T-helper 1 cell treated with Interleukin-12 subunit alpha and Interleukin-12 subunit beta and Interleukin-4 antibody, amounts not matched to agents 30 ng/mL and 1 ng/mL, for 36 hours (primary cell): ENCODE results near the gene CEACAM21. TPM values are rescaled to one million over a fixed set of nuclear protein-coding genes. Genes with fewer than 3 reads are reported as not detected.
"Not testable (repeated sequence)": the region's sequence is repeated elsewhere in the genome, so short reads cannot be mapped to it uniquely, and the experiment has no call there.

Source experiments
- intact Hi-C: fragments of 100-400 bp; cut with micrococcal nuclease; formaldehyde crosslinking; loops from one replicate; pipeline ENCODE4 v1.15.1; 2024
- total RNA-seq: library from RNA; stranded (reverse); gene quantifications from 2 replicates; pipeline ENCODE4 v1.2.3, GENCODE V29; 2022

CEACAM21 gene
- total RNA-seq, 1 donor from 2014 or later, result 45.3 TPM

GRCh38 chr19:41578886-41579285 is 2.9 kb downstream of the CEACAM21 start:
- intact Hi-C loops, result no loop called here

- intact Hi-C loops, result not testable (repeated sequence)
Measured at GRCh38 chr19:41581068-41581467, 5.1 kb downstream of the CEACAM21 start.

GRCh38 chr19:41582577-41583182 is 6.7 kb downstream of the CEACAM21 start:
- intact Hi-C loops, result not testable (repeated sequence)

GRCh38 chr19:41584260-41584810 is 8.4 kb downstream of the CEACAM21 start:
- intact Hi-C loops, result no loop called here

GRCh38 chr19:41584931-41585330 is 9.0 kb downstream of the CEACAM21 start:
- intact Hi-C loops, result no loop called here

- intact Hi-C loops, result no loop called here
Measured at GRCh38 chr19:41586064-41586463, 10.1 kb downstream of the CEACAM21 start.

GRCh38 chr19:41587101-41587837 is 11.3 kb downstream of the CEACAM21 start:
- intact Hi-C loops, result no loop called here

- intact Hi-C loops, result no loop called here
Measured at GRCh38 chr19:41587838-41588210, 11.9 kb downstream of the CEACAM21 start.

- intact Hi-C loops, result no loop called here
Measured at GRCh38 chr19:41588497-41589209, 12.7 kb downstream of the CEACAM21 start.

- intact Hi-C loops, result no loop called here
Measured at GRCh38 chr19:41589371-41589770, 13.4 kb downstream of the CEACAM21 start.

- intact Hi-C loops, result no loop called here
Measured at GRCh38 chr19:41590936-41591335, 15.0 kb downstream of the CEACAM21 start.

GRCh38 chr19:41591951-41592562 is 16.1 kb downstream of the CEACAM21 start:
- intact Hi-C loops, result no loop called here

GRCh38 chr19:41595258-41595889 is 19.4 kb downstream of the CEACAM21 start:
- intact Hi-C loops, result loop anchor here (1.0 to 5.0 kb wide), 9 partner anchors 19 to 391 kb away; partner anchors contain the start of genes BCKDHA, CEACAM21 and EXOSC5

GRCh38 chr19:41595890-41596280 is 19.9 kb downstream of the CEACAM21 start:
- intact Hi-C loops, result loop anchor here (1.0 to 5.0 kb wide), 10 partner anchors 20 to 392 kb away; partner anchors contain the start of genes BCKDHA, CEACAM21 and EXOSC5

GRCh38 chr19:41597600-41598041 is 21.7 kb downstream of the CEACAM21 start:
- intact Hi-C loops, result loop anchor here (2.0 to 5.0 kb wide), 2 partner anchors 243 to 290 kb away; no protein-coding TSS in a partner anchor

GRCh38 chr19:41599175-41599966 is 23.4 kb downstream of the CEACAM21 start:
- intact Hi-C loops, result loop anchor here (5.0 kb wide), 1 partner anchor 292 kb away; no protein-coding TSS in a partner anchor

- intact Hi-C loops, result no loop called here
Measured at GRCh38 chr19:41601771-41602170, 25.8 kb downstream of the CEACAM21 start.

- intact Hi-C loops, result no loop called here
Measured at GRCh38 chr19:41604831-41605230, 28.9 kb downstream of the CEACAM21 start.

- intact Hi-C loops, result no loop called here
Measured at GRCh38 chr19:41606215-41606837, 30.4 kb downstream of the CEACAM21 start.
